T-cell (primary cell): ENCODE results near the gene STRBP. TPM values are rescaled to one million over a fixed set of nuclear protein-coding genes. Genes with fewer than 3 reads are reported as not detected.

Experiments used
- ATAC-seq, 4 experiments: fragments of 200-7000 bp in 3 of 4; fragments of 150-1000 bp in 1 of 4; cut with Tn5 transposase; replicated peaks in 1 of 4; 1 replicate in 3 of 4; 2 replicates in 1 of 4; pipeline ENCODE4 v1.10.0; 2021; ENCODE audit warnings: moderate library complexity in 3 of 4, mild to moderate bottlenecking in 2 of 4, moderate number of reproducible peaks in 1 of 4
- CTCF ChIA-PET, 2 donors: fragments of 300-600 bp; sonication (Branson Sonifier 250); formaldehyde crosslinking; loops; one replicate each; lab custom pipeline; 2022; ENCODE audit warnings: antibody characterized with exemption in 2 of 2; lab: Charles Lee
- POLR2A ChIA-PET, 2 donors: fragments of 300-600 bp; sonication (Branson Sonifier 250); formaldehyde crosslinking; loops; one replicate each; lab custom pipeline; 2022; ENCODE audit warnings: antibody characterized with exemption in 2 of 2; lab: Charles Lee
- DNase-seq, 35 experiments: peaks; one replicate each; pipeline versions ENCODE4 v3.0.0 to v3.0.0-alpha.2; 2013 to 2023
- H3K27ac ChIP-seq: one replicate; pipeline ENCODE4 v1.5.1; 2013; ENCODE audit warnings: low read length
- H3K27me3 ChIP-seq, 2 experiments: replicated peaks in 1 of 2; 1 replicate in 1 of 2; 2 replicates in 1 of 2; pipeline versions ENCODE4 v1.6.1 to v1.7.0; 2013; ENCODE audit warnings: low read length in 1 of 2, mixed read lengths in 1 of 2; ENCODE audit not compliant: control insufficient read depth in 2 of 2, insufficient read depth in 2 of 2; ENCODE audit errors: extremely low read depth in 1 of 2
- H3K36me3 ChIP-seq, 2 donors: 1 replicate in 1 of 2; 2 replicates in 1 of 2; pipeline versions ENCODE4 v1.6.1 to v1.7.0; 2013; ENCODE audit warnings: low read length in 1 of 2; ENCODE audit not compliant: control insufficient read depth in 2 of 2, insufficient read depth in 1 of 2; ENCODE audit errors: extremely low read depth in 1 of 2
- H3K4me1 ChIP-seq, 2 experiments: 1 replicate in 1 of 2; 2 replicates in 1 of 2; pipeline versions ENCODE4 v1.6.1 to v1.7.0; 2013; ENCODE audit warnings: low read length in 2 of 2, mixed read lengths in 1 of 2; ENCODE audit not compliant: insufficient read depth in 2 of 2, control insufficient read depth in 1 of 2; ENCODE audit errors: extremely low read depth in 1 of 2
- H3K4me3 ChIP-seq, 2 donors: 1 replicate in 1 of 2; 2 replicates in 1 of 2; pipeline versions ENCODE4 v1.5.1 to v1.7.0; 2013; ENCODE audit warnings: mild to moderate bottlenecking in 2 of 2, low read length in 1 of 2, moderate library complexity in 1 of 2; ENCODE audit not compliant: control insufficient read depth in 1 of 2; ENCODE audit errors: extremely low read depth in 1 of 2
- H3K9me3 ChIP-seq: 2 replicates; pipeline ENCODE4 v1.7.0; 2013
- H3K27ac Mint-ChIP-seq, 2 donors: one replicate each; pipeline ENCODE4 v1.8.0; 2020 to 2021; ENCODE audit warnings: mild to moderate bottlenecking in 2 of 2, mixed read lengths in 2 of 2
- H3K27me3 Mint-ChIP-seq, 2 donors: one replicate each; pipeline ENCODE4 v1.8.0; 2021 to 2022; ENCODE audit warnings: mixed read lengths in 2 of 2
- H3K36me3 Mint-ChIP-seq: one replicate; pipeline ENCODE4 v1.8.0; 2021; ENCODE audit warnings: mixed read lengths
- H3K4me1 Mint-ChIP-seq, 3 donors: one replicate each; pipeline ENCODE4 v1.8.0; 2020 to 2022; ENCODE audit warnings: mixed read lengths in 3 of 3, mild to moderate bottlenecking in 1 of 3
- H3K4me3 Mint-ChIP-seq, 3 donors: one replicate each; pipeline ENCODE4 v1.8.0; 2020 to 2022; ENCODE audit warnings: mild to moderate bottlenecking in 3 of 3, mixed read lengths in 3 of 3, moderate library complexity in 3 of 3
- H3K9me3 Mint-ChIP-seq, 3 donors: one replicate each; pipeline ENCODE4 v1.8.0; 2020 to 2022; ENCODE audit warnings: mixed read lengths in 3 of 3
- whole genome bisulfite sequencing: methylation state at CpG from one replicate; pipeline ENCODE4 v1.1.5; 2013; ENCODE audit warnings: missing lambda C conversion rate; ENCODE audit not compliant: insufficient coverage; 5-methylcytosine and 5-hydroxymethylcytosine counted together
- total RNA-seq, 35 experiments: library from RNA in 6 of 35; stranded (reverse) in 6 of 35; fragments of 120-200 nt in 1 of 35; gene quantifications; one replicate each; pipeline versions ENCODE4 v1.2.1 to v1.2.4 and lab custom pipeline; 2013 to 2026

The STRBP gene
- total RNA-seq, 5 donors from 2014 or later (not counting 1 experiment from before 2014, with no cell fraction given): 18.6 to 26.9 (median 20.0) TPM

GRCh38 chr9:123150708-123151503, 117.5 kb downstream of the STRBP start:
- H3K4me1 Mint-ChIP-seq: no peaks in the 10 kb centered on the region
- H3K36me3 Mint-ChIP-seq: peaks cover 27% of the 10 kb centered on the region
- POLR2A ChIA-PET: no interaction called here
- H3K27me3 Mint-ChIP-seq: no peaks in the 10 kb centered on the region
- WGBS: no CpG with 5 or more reads among the region's 5 CpGs
- Histone ChIP-seq H3K27ac (no peak overlapping the region), H3K4me3 (no peak overlapping the region), H3K9me3 (no peaks in the 10 kb centered on the region), H3K4me1 (no peaks in the 10 kb centered on the region), H3K27me3 (no peaks in the 10 kb centered on the region), H3K36me3 (peaks cover 0 to 4% of the 10 kb centered on the region in 2 donors)
- H3K4me3 Mint-ChIP-seq: no peak overlapping the region
- no peak overlapping the region for H3K27ac Mint-ChIP-seq
- DNase-seq (no peak), ATAC-seq (no peak)
- CTCF ChIA-PET: no interaction called here
- no peaks in the 10 kb centered on the region for H3K9me3 Mint-ChIP-seq

DNA sequence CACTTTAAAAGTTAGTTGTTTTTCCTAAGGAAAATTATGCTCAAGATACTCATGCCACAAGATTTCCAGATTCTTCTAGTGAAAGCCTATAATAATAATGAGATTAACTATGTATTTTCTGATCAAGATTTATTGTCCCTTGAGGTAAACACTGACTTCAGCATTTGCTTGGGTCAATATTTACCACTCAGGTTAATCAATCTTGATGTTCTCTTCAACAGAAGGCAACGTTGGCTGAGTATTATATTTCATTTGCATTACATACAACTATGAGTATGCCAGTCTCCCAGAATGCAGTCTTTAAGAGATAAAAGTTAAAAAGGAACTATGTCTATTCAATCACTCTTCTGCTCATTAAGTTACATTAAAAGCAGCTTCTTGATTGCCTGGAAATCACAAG, 119.3 kb downstream of the STRBP start:
- no peak overlapping the region for H3K4me3 Mint-ChIP-seq
- WGBS: no CpG with 5 or more reads among the region's 1 CpG
- H3K27me3 Mint-ChIP-seq: no peaks in the 10 kb centered on the region

GRCh38 chr9:123138163-123138562, 130.2 kb downstream of the STRBP start:
- ATAC-seq (no peak), DNase-seq (no peak)
- Mint-ChIP-seq H3K4me3 (no peak overlapping the region), H3K36me3 (peaks cover 40% of the 10 kb centered on the region), H3K9me3 (no peaks in the 10 kb centered on the region), H3K27ac (no peak overlapping the region), H3K27me3 (no peaks in the 10 kb centered on the region), H3K4me1 (no peaks in the 10 kb centered on the region)
- CTCF ChIA-PET: no interaction called here
- no peak overlapping the region for H3K27ac ChIP-seq
- H3K4me3 ChIP-seq: no peak overlapping the region
- H3K36me3 ChIP-seq: peaks cover 0 to 2% of the 10 kb centered on the region in 2 donors
- no peaks in the 10 kb centered on the region for H3K9me3 ChIP-seq
- POLR2A ChIA-PET: interaction anchor here in 1 of 2 donors (0.6 kb wide), 1 partner anchor 157 kb away, joined by 4 read pairs; no protein-coding TSS in a partner anchor
- WGBS: no CpG with 5 or more reads among the region's 2 CpGs
- no peaks in the 10 kb centered on the region for H3K4me1 ChIP-seq
- no peaks in the 10 kb centered on the region for H3K27me3 ChIP-seq

More for the DNA sequence above, 119.3 kb downstream of the STRBP start:
- no peak overlapping the region for H3K27ac Mint-ChIP-seq
- peaks cover 0 to 4% of the 10 kb centered on the region in 2 donors for H3K36me3 ChIP-seq
- ChIA-PET POLR2A (no interaction called here), CTCF (no interaction called here)
- DNase-seq (no peak), ATAC-seq (no peak)
- no peaks in the 10 kb centered on the region for H3K4me1 Mint-ChIP-seq
- H3K9me3 Mint-ChIP-seq: no peaks in the 10 kb centered on the region
- no peak overlapping the region for H3K27ac ChIP-seq
- peaks cover 41% of the 10 kb centered on the region for H3K36me3 Mint-ChIP-seq
- no peak overlapping the region for H3K4me3 ChIP-seq
- H3K4me1 ChIP-seq: no peaks in the 10 kb centered on the region
- no peaks in the 10 kb centered on the region for H3K9me3 ChIP-seq
- no peaks in the 10 kb centered on the region for H3K27me3 ChIP-seq

- H3K36me3 Mint-ChIP-seq: peaks cover 27% of the 10 kb centered on the region
- ATAC-seq: no peak
- H3K9me3 ChIP-seq: no peaks in the 10 kb centered on the region
- H3K4me1 ChIP-seq: no peaks in the 10 kb centered on the region
- peaks cover 0 to 12% of the 10 kb centered on the region in 2 donors for H3K36me3 ChIP-seq
- ChIA-PET CTCF (no interaction called here), POLR2A (no interaction called here)
- H3K27me3 ChIP-seq: no peaks in the 10 kb centered on the region
- no peaks in the 10 kb centered on the region for H3K9me3 Mint-ChIP-seq
- no peaks in the 10 kb centered on the region for H3K4me1 Mint-ChIP-seq
- H3K4me3 ChIP-seq: no peak overlapping the region
- no peak overlapping the region for H3K27ac ChIP-seq
- WGBS: 98% methylated on average over 5 of the region's 5 CpGs
- no peaks in the 10 kb centered on the region for H3K27me3 Mint-ChIP-seq
- no peak overlapping the region for H3K27ac Mint-ChIP-seq
- no peak overlapping the region for H3K4me3 Mint-ChIP-seq
- DNase-seq: no peak
These were observed 133.0 kb downstream of the STRBP start for GRCh38 chr9:123135430-123135829.

DNA sequence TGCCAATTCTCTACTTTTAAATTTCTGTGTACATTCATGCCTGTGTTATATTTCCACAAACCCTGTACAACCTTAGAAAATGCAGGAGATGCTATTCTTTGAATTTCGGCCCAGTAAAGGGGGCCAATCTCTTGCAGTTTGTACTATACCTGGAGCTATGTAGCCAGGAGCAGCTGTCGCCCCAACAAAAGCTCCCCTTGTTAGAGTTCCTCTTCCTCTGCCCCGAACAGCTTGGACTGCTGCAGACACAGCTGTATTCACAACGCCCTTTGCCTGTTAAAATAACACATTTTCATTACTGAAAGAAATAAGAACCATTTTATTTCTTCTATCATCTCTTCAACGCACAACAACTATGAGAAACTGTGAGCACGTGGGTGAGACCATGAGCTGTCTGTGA, 135.7 kb downstream of the STRBP start:
- Mint-ChIP-seq H3K36me3 (peaks cover 28% of the 10 kb centered on the region), H3K9me3 (no peaks in the 10 kb centered on the region)
- CTCF ChIA-PET: no interaction called here

GRCh38 chr9:123131993-123132392, 136.4 kb downstream of the STRBP start:
- H3K9me3 Mint-ChIP-seq: no peaks in the 10 kb centered on the region
- ATAC-seq (no peak), DNase-seq (no peak)
- Histone ChIP-seq H3K4me3 (no peak overlapping the region), H3K4me1 (no peaks in the 10 kb centered on the region), H3K9me3 (no peaks in the 10 kb centered on the region), H3K27ac (no peak overlapping the region), H3K27me3 (no peaks in the 10 kb centered on the region), H3K36me3 (peaks cover 3 to 18% of the 10 kb centered on the region in 2 donors)
- CTCF ChIA-PET: no interaction called here
- no peaks in the 10 kb centered on the region for H3K4me1 Mint-ChIP-seq
- no peak overlapping the region for H3K4me3 Mint-ChIP-seq
- POLR2A ChIA-PET: no interaction called here
- H3K27ac Mint-ChIP-seq: no peak overlapping the region
- H3K27me3 Mint-ChIP-seq: no peaks in the 10 kb centered on the region
- H3K36me3 Mint-ChIP-seq: peaks cover 36% of the 10 kb centered on the region

More for the DNA sequence above, 135.7 kb downstream of the STRBP start:
- no peaks in the 10 kb centered on the region for H3K4me1 Mint-ChIP-seq
- no peak overlapping the region for H3K27ac Mint-ChIP-seq
- H3K4me3 ChIP-seq: no peak overlapping the region
- no peak overlapping the region for H3K27ac ChIP-seq
- no peaks in the 10 kb centered on the region for H3K9me3 ChIP-seq
- peaks cover 3 to 18% of the 10 kb centered on the region in 2 donors for H3K36me3 ChIP-seq
- no peaks in the 10 kb centered on the region for H3K4me1 ChIP-seq
- 91% methylated on average over 4 of the region's 6 CpGs for WGBS
- DNase-seq: no peak
- no peaks in the 10 kb centered on the region for H3K27me3 ChIP-seq
- no peak for ATAC-seq
- H3K4me3 Mint-ChIP-seq: no peak overlapping the region
- POLR2A ChIA-PET: no interaction called here
- no peaks in the 10 kb centered on the region for H3K27me3 Mint-ChIP-seq
